Muscle layer of duodenum (tissue), 2 donors: ENCODE measurements around the gene MCRIP2.
A peak's percentile ranks its signal among the peaks of the same experiment; 100 is the strongest.
"Not testable (repeated sequence)": the region's sequence is repeated elsewhere in the genome, so short reads cannot be mapped to it uniquely, and the experiment has no call there.

ENCODE experiments used
- H3K27ac ChIP-seq: one replicate; pipeline ENCODE4 v1.7.0; 2013; ENCODE audit warnings: mild to moderate bottlenecking, low read length
- H3K27me3 ChIP-seq: one replicate; pipeline ENCODE4 v1.7.0; 2013; ENCODE audit warnings: low read depth, mild to moderate bottlenecking, control low read depth, low read length
- H3K36me3 ChIP-seq, 2 donors: one replicate each; pipeline ENCODE4 v1.7.0; 2013; ENCODE audit warnings: low read length in 2 of 2, control low read depth in 1 of 2, mild to moderate bottlenecking in 1 of 2; ENCODE audit not compliant: insufficient read depth in 2 of 2, control insufficient read depth in 1 of 2
- H3K4me1 ChIP-seq, 2 donors: one replicate each; pipeline ENCODE4 v1.7.0; 2013; ENCODE audit warnings: low read length in 2 of 2, mild to moderate bottlenecking in 2 of 2, control low read depth in 1 of 2, moderate library complexity in 1 of 2; ENCODE audit not compliant: insufficient read depth in 2 of 2, control insufficient read depth in 1 of 2
- H3K4me3 ChIP-seq, 2 donors: one replicate each; pipeline ENCODE4 v1.7.0; 2013; ENCODE audit warnings: low read length in 2 of 2, low read depth in 1 of 2, mild to moderate bottlenecking in 1 of 2
- H3K9me3 ChIP-seq, 2 donors: one replicate each; pipeline ENCODE4 v1.7.0; 2013; ENCODE audit warnings: low read length in 2 of 2, control low read depth in 1 of 2, mild to moderate bottlenecking in 1 of 2; ENCODE audit not compliant: control insufficient read depth in 1 of 2
- donor health status: healthy.

MCRIP2 gene

DNA sequence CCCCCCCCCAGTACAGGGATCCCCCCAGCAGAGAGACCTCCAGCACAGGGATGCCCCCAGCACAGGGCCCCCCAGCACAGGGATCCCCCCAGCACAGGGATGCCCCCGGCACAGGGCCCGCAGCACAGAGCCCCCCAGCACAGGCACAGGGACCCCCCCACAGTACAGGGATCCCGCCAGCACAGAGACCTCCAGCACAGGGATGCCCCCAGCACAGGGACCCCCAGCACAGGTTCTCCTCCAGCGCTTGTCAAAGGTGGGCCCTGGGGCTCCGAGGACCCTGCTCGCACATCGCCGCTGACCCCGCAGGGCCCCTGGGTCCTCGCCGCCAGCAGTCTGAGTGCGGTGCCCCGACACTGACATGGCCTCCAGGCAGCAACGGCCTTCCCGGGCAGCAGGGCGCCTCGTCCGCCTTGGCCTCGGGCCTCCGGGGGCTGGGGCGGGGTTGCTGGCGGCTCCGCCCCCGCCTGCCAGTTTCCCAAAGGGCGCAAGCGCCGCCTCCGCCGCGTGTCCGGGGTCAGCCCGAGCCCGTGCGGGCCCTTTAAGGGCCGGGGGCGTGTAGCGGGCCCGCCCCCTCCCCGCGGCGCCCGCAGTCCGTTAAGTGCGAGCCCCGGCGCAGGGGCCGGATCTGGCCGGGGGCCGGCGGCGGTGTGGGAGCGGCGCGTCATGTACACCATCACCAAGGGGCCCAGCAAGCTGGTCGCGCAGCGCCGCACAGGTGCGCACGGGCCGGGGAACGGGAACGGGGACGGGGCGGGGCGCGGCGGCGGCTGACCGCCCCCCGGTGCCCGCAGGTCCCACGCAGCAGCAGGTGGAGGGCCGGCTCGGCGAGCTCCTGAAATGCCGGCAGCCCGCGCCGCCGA is at the start of gene MCRIP2:
MCRIP2 (plus strand) TSS at position 503 of the 863 bp plus-strand sequence; CDS start at position 667, 164 bp downstream.
- H3K4me3 ChIP-seq: peak within 1 kb of the TSS; percentile 63 to 82
- H3K9me3 ChIP-seq: no peaks in the 10 kb centered on the region
- peak within 1 kb of the TSS; percentile 72 for H3K27ac ChIP-seq
- H3K27me3 ChIP-seq: no peaks in the 10 kb centered on the region
- no peaks in the 10 kb centered on the region for H3K36me3 ChIP-seq
- peaks cover 0 to 29% of the 10 kb centered on the region in 2 donors for H3K4me1 ChIP-seq

DNA sequence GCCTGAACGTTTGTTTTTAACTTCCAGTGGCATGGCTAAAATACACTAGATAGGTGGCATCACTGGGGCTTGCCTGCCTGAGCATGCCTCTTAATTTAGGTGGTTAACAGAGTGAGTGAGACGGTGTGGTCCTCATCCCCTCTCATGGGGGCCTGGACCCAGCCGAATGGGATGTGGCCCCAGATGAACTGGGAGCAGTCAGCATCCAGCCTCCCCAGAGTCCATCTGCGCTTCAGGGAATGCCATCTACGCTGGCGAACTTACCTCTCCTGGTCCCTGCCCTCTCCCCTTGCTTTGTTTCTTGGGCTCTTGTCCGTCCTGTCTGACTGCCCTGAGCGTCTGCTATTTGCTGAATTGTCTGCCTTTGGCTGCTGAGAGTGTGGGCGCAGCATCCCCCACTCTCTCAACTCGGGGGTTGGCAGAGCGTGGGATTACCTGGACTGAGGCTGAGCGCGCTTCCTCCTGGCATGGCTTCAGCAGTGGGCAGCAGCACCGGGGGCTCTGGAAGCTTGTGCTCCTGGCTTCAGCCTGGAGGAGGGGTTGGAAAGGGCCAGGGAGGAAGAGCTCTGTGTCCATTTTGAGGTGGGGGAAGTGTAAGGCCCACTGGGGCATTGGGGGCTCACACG is 49.6 kb upstream of the MCRIP2 start:
- Histone ChIP-seq H3K36me3 (no peaks in the 10 kb centered on the region), H3K27me3 (no peaks in the 10 kb centered on the region), H3K4me1 (peaks cover 18 to 32% of the 10 kb centered on the region in 2 donors), H3K4me3 (no peak overlapping the region), H3K27ac (peak overlapping the region; percentile 89), H3K9me3 (no peaks in the 10 kb centered on the region)

- peak overlapping the region; percentile 89 for H3K27ac ChIP-seq
- H3K4me3 ChIP-seq: no peak overlapping the region
- H3K27me3 ChIP-seq: no peaks in the 10 kb centered on the region
- H3K4me1 ChIP-seq: peaks cover 15 to 25% of the 10 kb centered on the region in 2 donors
- no peaks in the 10 kb centered on the region for H3K9me3 ChIP-seq
- H3K36me3 ChIP-seq: no peaks in the 10 kb centered on the region
These were observed 48.9 kb upstream of the MCRIP2 start for GRCh38 chr16:592518-593306.

DNA sequence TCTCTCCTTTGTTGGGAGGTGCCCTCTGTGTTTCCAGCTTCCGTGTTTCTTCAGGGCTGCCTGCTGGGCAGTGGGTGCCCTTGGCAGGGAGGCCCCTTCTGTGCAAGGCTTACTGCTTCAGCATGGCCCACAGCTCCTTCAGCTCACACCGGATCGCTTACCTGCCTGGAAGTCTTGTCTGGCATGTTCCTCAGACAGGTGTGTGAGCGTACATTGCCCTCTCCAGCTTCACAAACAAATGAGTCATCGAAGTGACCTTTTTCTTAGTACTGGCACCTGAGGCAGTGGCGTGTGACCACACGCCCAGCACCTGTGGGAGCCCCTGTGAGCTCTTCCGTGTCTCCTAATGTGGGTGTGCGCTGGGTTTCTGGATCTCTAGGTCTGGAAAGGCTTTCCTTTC is 48.2 kb upstream of the MCRIP2 start:
- H3K36me3 ChIP-seq: no peaks in the 10 kb centered on the region
- H3K4me1 ChIP-seq: peaks cover 15 to 18% of the 10 kb centered on the region in 2 donors
- no peaks in the 10 kb centered on the region for H3K27me3 ChIP-seq
- H3K4me3 ChIP-seq: no peak overlapping the region
- peak overlapping the region; percentile 89 for H3K27ac ChIP-seq
- H3K9me3 ChIP-seq: no peaks in the 10 kb centered on the region

GRCh38 chr16:593807-594206 is 47.8 kb upstream of the MCRIP2 start:
- Histone ChIP-seq H3K9me3 (no peaks in the 10 kb centered on the region), H3K4me1 (peaks cover 15 to 17% of the 10 kb centered on the region in 2 donors), H3K27ac (peak overlapping the region; percentile 89), H3K27me3 (no peaks in the 10 kb centered on the region), H3K4me3 (no peak overlapping the region), H3K36me3 (peaks cover 0 to under 1% of the 10 kb centered on the region in 2 donors)

- Histone ChIP-seq H3K27ac (no peak overlapping the region), H3K36me3 (peaks cover 0 to 11% of the 10 kb centered on the region in 2 donors)
These were observed 46.5 kb upstream of the MCRIP2 start for GRCh38 chr16:595094-595528.

GRCh38 chr16:595942-596735 is 45.5 kb upstream of the MCRIP2 start:
- Histone ChIP-seq H3K27me3 (no peaks in the 10 kb centered on the region), H3K4me3 (no peak overlapping the region), H3K27ac (no peak overlapping the region), H3K4me1 (peaks cover 9 to 10% of the 10 kb centered on the region in 2 donors), H3K9me3 (no peaks in the 10 kb centered on the region), H3K36me3 (peaks cover 0 to 11% of the 10 kb centered on the region in 2 donors)

More at GRCh38 chr16:595094-595528, 46.5 kb upstream of the MCRIP2 start:
- Histone ChIP-seq H3K4me1 (peaks cover 15 to 17% of the 10 kb centered on the region in 2 donors), H3K27me3 (no peaks in the 10 kb centered on the region), H3K4me3 (no peak overlapping the region), H3K9me3 (no peaks in the 10 kb centered on the region)

- Histone ChIP-seq H3K36me3 (peaks cover 0 to 11% of the 10 kb centered on the region in 2 donors), H3K27me3 (no peaks in the 10 kb centered on the region), H3K27ac (no peak overlapping the region), H3K4me3 (no peak overlapping the region), H3K4me1 (peaks cover 7 to 8% of the 10 kb centered on the region in 2 donors), H3K9me3 (no peaks in the 10 kb centered on the region)
These were observed 44.9 kb upstream of the MCRIP2 start for GRCh38 chr16:596736-597060.

- H3K9me3 ChIP-seq, H3K27me3 ChIP-seq, H3K27ac ChIP-seq, H3K4me3 ChIP-seq, H3K4me1 ChIP-seq: not testable (repeated sequence)
- peaks cover 0 to 11% of the 10 kb centered on the region in 2 donors for H3K36me3 ChIP-seq
These were observed 44.0 kb upstream of the MCRIP2 start for GRCh38 chr16:597655-598054.

DNA sequence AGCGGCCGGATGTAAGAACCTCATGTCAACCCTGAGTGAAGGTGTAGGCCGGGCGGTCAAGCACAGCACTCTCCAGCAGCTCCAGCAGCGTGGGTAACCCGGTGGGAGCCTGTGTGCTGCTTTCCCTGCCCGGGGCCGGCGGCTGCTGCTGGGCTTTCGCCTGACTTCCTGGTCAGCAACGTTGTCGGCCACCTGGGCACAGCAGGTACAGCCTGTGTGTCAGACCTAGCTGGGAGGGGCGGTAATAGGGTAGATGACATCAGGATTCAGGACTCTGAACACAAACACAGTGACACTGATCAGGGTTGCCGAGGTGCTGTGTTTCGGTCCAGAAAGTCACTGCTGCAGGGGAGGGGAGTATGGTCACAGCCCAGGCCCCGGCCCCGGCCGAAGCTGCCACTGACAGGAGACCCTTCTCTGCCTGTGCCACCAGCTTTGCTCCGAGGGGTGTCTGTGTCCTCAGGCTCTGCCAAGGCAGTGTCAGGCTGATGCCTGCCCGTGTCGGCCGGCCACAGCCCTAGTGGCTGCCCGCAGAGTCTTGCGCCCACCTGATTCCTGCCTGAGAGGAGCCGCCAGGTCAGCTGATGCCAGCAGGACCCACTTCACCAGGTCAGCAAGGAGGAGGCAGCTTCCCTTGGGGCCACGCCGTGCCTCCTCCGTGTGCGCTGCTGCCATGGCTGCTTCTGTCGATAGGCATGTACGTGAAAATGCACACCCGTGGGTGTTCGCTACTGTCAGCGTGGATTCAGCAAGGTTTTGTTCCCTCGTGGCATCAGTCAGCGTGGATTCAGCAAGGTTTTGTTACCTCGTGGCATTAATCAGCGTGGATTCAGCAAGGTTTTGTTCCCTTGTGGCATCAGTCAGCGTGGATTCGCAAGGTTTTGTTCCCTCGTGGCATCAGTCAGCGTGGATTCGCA is 42.5 kb upstream of the MCRIP2 start:
- Histone ChIP-seq H3K36me3 (peaks cover 0 to 11% of the 10 kb centered on the region in 2 donors), H3K27ac (no peak overlapping the region), H3K4me1 (no peaks in the 10 kb centered on the region), H3K9me3 (no peaks in the 10 kb centered on the region), H3K4me3 (no peak overlapping the region), H3K27me3 (no peaks in the 10 kb centered on the region)
